HG02938 (cell line): Measurements from ENCODE around the gene CAMKV.
"Not testable (repeated sequence)": the region's sequence is repeated elsewhere in the genome, so short reads cannot be mapped to it uniquely, and the experiment has no call there.

Experiments
- ATAC-seq: cut with Tn5 transposase; IDR thresholded peaks from one replicate; pipeline ENCODE4 v1.9.1; 2021; ENCODE audit warnings: mild to moderate bottlenecking, moderate library complexity; ENCODE audit not compliant: unreplicated experiment

The CAMKV gene

DNA sequence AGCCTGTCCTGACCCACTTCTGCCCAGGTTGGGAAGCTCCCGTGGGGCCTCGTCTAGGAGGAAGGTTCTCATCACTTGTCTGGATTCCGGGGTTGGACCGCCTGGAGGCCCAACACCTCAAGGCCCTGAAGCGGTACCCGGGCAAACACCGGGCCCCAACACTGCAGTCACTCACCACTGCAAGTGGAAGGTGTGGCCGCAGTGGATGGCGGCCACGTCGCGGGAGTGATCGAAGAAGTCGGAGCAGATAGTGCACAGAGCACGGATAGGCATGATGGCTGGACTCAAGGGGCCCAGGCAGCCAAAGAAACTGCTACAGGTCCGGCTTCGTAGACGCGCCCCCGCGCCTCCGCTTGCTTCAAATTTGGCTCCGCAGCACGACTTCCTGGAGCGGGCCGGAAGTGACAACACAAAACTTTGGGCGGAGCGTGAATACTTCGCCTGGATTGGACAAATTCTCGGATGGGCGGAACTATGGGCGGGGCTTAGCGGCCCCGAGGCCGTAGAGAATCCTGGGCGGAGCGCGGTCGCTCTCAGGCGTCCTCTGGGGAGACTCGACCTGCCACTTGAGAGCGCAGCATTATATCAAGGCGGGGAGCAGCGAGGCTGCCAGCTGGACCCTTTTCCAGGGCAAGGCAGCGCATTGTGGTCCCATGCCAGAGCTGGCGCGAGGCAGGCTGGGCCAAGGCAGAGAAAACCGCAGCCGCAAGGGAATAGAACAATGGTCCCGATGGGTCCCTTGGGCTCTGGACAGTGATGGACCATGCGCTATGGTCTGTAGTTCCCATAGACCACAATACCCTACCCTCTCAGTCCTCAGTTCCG, 13.3 kb downstream of the CAMKV start, which contains the start of gene TRAIP:
Gene TRAIP (minus strand): TSS at position 384 of the 825 bp plus-strand sequence. CDS start 111 bp downstream, at position 273.
- peak; percentile 93 for ATAC-seq

- no peak for ATAC-seq
Measured at GRCh38 chr3:49855662-49856061, 14.0 kb downstream of the CAMKV start.

GRCh38 chr3:49845694-49846093, 24.0 kb downstream of the CAMKV start:
- ATAC-seq = no peak

GRCh38 chr3:49844464-49845183, 25.1 kb downstream of the CAMKV start:
- no peak for ATAC-seq

DNA sequence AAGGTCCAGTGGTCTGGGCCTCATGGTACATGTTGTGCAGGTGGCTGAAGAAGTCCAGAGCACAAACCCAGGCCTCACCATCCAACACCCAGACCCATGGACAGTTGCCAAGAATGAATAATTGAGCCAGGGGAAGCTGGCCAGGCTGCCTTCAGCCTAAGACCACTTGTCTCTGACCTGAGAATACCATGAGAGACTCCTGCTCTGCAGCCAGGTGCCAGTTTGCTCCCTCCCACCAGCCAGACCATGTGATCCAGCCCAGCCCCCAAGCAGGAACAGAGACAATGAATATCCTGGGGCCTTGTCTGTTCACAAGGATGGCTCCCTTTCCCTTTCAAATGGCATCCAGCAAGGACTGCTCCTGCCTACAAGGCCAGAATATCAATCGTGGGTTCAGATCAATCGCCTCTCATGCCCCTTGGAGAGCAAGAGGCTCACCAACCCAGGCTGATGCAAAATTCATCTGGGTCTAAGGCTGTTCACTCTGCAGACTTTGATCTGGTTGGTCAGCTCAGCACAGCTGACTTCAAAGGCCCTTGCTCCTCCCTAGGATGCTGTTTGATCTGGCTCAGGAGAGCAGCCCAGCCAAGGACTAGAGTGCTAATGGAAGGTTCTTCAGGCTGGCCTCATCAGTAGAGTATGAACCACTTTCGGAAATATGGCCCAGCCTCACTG, 26.7 kb downstream of the CAMKV start:
- no peak for ATAC-seq

- ATAC-seq = no peak
Measured at GRCh38 chr3:49841806-49842205, 27.9 kb downstream of the CAMKV start.

DNA sequence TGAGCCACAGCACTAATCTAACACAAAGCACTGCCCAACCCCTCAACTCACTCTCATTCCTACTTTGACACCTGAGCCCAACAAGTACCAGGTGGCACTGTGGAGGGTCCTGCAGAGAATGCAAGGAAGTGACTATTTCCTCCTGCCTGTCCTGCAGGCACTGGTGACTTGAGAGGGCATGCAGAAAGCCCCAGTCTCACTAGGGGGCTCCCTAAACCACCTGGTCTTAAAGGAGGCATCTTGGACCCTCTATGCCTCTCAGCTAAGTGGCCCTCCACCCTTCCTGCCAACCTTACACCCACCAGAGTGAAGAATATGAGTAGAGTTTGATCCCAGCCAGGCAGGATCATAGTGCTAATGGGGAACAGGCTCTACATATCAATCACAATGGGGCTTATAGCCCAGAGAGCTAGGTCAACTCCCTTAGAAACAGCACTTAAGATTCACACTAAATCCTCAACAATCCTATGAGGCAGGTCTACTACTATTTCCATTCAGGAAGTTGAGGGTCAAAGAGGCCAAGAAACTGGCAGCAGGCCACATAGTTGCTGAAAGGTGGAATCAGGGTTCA, 28.5 kb downstream of the CAMKV start:
- ATAC-seq = no peak

GRCh38 chr3:49840388-49840787, 29.3 kb downstream of the CAMKV start:
- no peak for ATAC-seq

DNA sequence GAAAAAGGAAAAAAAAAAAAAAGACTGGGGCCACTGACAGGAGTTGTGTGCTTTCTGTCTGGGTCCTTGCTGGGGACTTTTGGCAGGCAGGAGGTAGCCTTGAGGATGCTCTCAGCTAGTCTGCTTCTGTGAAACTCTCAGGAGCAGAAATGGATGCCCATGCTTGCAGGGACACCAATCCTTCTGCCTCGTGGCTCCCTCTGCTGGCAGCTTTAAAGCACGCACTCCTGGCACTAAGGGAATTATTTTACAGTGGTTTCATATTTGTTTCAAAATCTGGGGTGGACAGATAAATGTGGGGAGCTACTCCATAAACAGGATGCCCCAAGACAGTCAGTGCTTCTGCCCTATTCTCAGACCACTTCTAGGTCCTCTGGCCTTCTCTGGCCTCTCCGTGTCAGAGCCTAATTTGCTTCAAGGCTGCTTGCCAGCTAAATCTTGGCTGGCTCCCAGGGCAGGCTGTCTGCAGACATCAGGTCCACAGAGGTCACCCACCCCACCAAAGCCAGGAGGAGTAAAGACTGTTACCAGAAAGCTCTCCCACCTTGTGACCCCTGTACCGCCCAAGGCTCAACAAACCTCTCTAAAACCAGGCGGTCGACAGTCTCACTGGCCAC, 30.4 kb downstream of the CAMKV start:
- ATAC-seq = no peak

GRCh38 chr3:49831341-49831740, 38.4 kb downstream of the CAMKV start:
- no peak for ATAC-seq

DNA sequence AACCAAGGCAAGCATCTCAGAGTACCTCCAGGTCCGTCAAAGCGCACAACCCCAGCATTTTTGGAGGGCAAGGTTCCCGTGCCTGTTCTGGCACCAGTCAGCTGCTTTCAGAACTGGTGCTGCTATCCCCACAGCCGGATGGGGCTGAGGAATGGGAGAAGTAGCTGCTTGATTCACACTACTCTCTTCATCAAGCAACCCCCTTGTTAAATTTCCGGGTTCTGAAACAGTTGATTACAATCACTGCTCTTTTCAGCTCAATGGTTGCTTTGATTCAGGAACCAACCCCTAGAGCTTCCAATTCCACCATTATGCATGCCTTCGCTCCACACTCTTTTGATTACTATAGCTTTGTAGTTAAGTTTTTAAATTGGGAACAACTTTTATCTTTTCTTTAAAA, 43.7 kb downstream of the CAMKV start:
- no peak for ATAC-seq

DNA sequence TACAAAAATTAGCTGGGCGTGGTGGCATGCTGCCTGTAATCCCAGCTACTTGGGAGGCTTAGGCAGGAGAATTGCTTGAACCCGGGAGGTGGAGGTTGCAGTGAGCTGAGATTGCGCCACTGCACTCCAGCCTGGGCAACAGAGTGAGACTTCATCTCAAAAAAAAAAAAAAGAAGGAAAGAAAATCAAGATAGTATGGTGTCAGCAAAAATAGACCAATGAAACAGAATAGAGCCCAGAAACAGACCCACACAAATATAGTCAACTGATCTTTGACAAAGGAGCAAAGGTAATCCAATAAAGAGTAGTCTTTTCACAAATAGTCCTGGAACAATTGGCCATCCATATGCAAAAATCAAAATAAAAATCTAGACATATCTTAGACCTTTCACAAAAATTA, 46.6 kb downstream of the CAMKV start:
- ATAC-seq = not testable (repeated sequence)

- no peak for ATAC-seq
Measured at GRCh38 chr3:49813497-49814174, 56.1 kb downstream of the CAMKV start, which contains the start of gene UBA7. TSS of gene UBA7 (minus strand) at chr3:49813953. CDS start at chr3:49813787, 166 bp downstream.

GRCh38 chr3:49812916-49813496, 56.7 kb downstream of the CAMKV start:
- no peak for ATAC-seq
